ENCODE results near the gene AOPEP. TPM values are rescaled to one million over a fixed set of nuclear protein-coding genes. Genes with fewer than 3 reads are reported as not detected.

The AOPEP gene
- total RNA-seq, 4 donors from 2014 or later = 56.5 to 160 (median 103) TPM

DNA sequence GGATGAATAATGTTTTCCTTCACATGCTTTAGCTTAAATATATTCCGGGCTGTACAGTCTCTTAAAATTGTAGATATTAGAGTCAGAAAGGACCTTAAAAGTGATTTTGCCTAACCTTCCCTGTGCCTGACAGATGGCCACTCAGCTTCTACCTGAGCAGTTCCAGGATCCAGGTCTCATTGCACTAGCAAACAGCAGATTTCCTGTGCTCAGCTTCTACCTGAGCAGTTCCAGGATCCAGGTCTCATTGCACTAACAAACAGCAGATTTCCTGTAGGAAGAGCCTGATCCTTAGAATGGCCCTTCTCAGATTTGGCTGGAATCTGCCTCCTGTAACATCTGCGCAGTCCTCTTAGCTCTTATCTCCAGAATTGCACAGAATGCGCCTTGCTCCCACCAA is 219.8 kb downstream of the AOPEP start:
- DNase-seq (no peak), ATAC-seq (no peak)
- peaks cover 41 to 52% of the 10 kb centered on the region in 2 donors for H3K4me1 ChIP-seq
- peak overlapping the region; percentile 31 to 73 (median 64) for H3K27ac ChIP-seq
- in situ Hi-C loops (cut with MboI; ENCODE audit: low sequenced_read_pairs in 4 of 4) (no loop called here), intact Hi-C loops (cut with DNase I; ENCODE audit: low total_unique reads) (loop anchor here (5.0 kb wide), 1 partner anchor 219 kb away; the partner anchor contains the start of gene AOPEP)
- no peak overlapping the region for H3K4me3 ChIP-seq
- H3K9me3 ChIP-seq = no peaks in the 10 kb centered on the region
- no peaks in the 10 kb centered on the region for H3K36me3 ChIP-seq
- H3K27me3 ChIP-seq = no peaks in the 10 kb centered on the region
- no peak for TF ChIP-seq POLR2A (IDR thresholded peaks at IDR 0.05)
- TF ChIP-seq, protein P1, sequence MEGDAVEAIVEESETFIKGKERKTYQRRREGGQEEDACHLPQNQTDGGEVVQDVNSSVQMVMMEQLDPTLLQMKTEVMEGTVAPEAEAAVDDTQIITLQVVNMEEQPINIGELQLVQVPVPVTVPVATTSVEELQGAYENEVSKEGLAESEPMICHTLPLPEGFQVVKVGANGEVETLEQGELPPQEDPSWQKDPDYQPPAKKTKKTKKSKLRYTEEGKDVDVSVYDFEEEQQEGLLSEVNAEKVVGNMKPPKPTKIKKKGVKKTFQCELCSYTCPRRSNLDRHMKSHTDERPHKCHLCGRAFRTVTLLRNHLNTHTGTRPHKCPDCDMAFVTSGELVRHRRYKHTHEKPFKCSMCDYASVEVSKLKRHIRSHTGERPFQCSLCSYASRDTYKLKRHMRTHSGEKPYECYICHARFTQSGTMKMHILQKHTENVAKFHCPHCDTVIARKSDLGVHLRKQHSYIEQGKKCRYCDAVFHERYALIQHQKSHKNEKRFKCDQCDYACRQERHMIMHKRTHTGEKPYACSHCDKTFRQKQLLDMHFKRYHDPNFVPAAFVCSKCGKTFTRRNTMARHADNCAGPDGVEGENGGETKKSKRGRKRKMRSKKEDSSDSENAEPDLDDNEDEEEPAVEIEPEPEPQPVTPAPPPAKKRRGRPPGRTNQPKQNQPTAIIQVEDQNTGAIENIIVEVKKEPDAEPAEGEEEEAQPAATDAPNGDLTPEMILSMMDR (IDR thresholded peaks at IDR 0.05 in 4 of 5, conservative IDR thresholded peaks at IDR 0.05 in 1 of 5) = no peak

DNA sequence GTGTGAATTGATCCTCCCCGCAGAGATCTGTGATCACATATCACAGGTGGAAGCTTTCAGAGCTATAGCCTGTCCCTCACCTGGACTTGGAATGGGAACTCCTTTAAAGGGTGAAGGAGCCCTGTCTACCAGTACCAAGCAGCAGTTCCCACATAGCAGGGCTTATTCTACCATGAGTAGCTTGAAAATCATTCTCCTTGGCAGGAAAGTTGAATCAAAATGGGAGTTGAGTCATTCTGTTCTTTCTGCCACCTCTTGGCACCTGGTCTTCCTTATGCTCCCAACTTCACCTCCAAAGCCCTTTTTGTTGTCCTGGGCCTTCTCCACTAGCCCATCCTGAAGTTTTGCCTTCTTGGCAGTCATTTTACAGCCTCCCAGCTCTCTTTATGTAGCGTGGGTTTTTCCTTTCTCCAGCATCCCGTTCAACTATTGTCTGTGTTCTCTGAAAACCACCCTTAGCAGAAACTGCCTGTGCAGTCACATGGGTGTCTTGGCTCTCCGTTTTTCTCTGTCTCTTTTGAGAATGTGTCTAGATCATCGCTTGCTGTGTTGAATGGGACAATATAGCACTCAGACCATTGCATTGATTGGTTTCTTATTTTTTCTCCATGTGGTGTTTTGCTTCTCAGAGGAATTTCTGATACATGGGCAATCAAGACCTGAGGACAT is 222.2 kb downstream of the AOPEP start:
- Histone ChIP-seq H3K27ac (peak overlapping the region; percentile 37 to 74 (median 64)), H3K36me3 (no peaks in the 10 kb centered on the region), H3K4me1 (peaks cover 59 to 68% of the 10 kb centered on the region in 2 donors), H3K9me3 (no peaks in the 10 kb centered on the region), H3K4me3 (no peak overlapping the region), H3K27me3 (no peaks in the 10 kb centered on the region)
- ATAC-seq (peak; percentile 24 to 38), DNase-seq (no peak)
- in situ Hi-C loops (cut with MboI; ENCODE audit: low sequenced_read_pairs in 4 of 4) = no loop called here
- intact Hi-C loops (cut with DNase I; ENCODE audit: low total_unique reads) = loop anchor here (5.0 kb wide), 1 partner anchor 221 kb away; the partner anchor contains the start of gene AOPEP
- TF ChIP-seq POLR2A (IDR thresholded peaks at IDR 0.05) = no peak
- TF ChIP-seq, protein P1 (IDR thresholded peaks at IDR 0.05 in 4 of 5, conservative IDR thresholded peaks at IDR 0.05 in 1 of 5) = no peak

DNA sequence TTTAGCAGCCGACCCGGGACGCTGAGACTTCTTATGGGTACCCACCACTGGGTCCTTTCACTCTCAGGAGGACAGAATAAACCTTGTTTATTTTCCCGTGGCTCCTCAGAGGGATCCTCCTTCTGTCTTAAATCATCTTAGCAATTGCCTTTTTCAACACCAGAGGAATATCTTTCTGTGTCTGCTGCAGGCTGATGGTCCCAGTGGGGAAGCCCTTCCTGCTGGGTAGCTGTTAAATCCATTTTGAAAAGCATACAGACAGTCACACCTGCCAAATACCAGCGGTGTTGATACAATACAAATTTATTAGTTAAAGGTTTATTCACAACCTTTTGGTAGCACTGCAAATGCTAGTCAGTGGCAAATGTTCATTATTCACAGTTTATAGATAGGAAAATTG is 222.9 kb downstream of the AOPEP start:
- H3K36me3 ChIP-seq = no peaks in the 10 kb centered on the region
- in situ Hi-C loops (cut with MboI; ENCODE audit: low sequenced_read_pairs in 4 of 4) = no loop called here
- H3K4me3 ChIP-seq = no peak overlapping the region
- no peaks in the 10 kb centered on the region for H3K9me3 ChIP-seq
- ATAC-seq (no peak), DNase-seq (no peak)
- TF ChIP-seq, protein P1 (IDR thresholded peaks at IDR 0.05 in 4 of 5, conservative IDR thresholded peaks at IDR 0.05 in 1 of 5) = no peak
- TF ChIP-seq POLR2A (IDR thresholded peaks at IDR 0.05) = no peak
- intact Hi-C loops (cut with DNase I; ENCODE audit: low total_unique reads) = loop anchor here (5.0 kb wide), 1 partner anchor 222 kb away; the partner anchor contains the start of gene AOPEP
- no peaks in the 10 kb centered on the region for H3K27me3 ChIP-seq
- H3K4me1 ChIP-seq = peaks cover 59 to 68% of the 10 kb centered on the region in 2 donors
- H3K27ac ChIP-seq = peak overlapping the region in 3 of 4 donors; percentile 57 to 74 (median 71)

DNA sequence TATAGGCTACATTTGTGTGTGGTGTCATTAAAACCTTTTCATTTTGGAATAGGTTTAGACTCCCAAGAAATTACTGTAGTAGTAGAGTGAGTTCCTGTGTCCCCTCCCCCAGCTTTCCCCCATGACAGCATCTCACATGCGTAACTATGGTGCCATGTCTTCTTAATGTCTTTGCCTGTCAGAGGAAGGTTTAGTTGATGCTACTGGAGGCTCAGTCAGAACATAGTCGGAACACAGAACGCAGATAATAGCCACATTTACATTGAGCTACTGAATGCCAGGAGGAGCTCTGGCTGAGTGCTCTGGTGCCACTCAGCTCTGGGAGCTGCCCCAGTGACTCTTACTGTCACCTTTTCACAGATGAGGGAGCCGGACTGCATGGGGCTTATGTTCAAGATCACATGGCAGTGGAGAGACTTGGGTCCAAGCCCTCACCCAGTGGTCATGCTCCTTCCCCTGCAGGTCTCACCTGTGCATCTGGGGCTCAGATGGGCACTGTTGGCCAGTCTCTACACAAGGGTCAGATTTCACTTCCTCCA is 223.6 kb downstream of the AOPEP start:
- peak in 1 of 2 donors; percentile 34 for ATAC-seq
- H3K4me1 ChIP-seq = peaks cover 59 to 66% of the 10 kb centered on the region in 2 donors

More for the DNA sequence above, 223.6 kb downstream of the AOPEP start:
- H3K9me3 ChIP-seq = no peaks in the 10 kb centered on the region
- in situ Hi-C loops (cut with MboI; ENCODE audit: low sequenced_read_pairs in 4 of 4) = no loop called here
- peak in 1 of 2 donors; percentile 30 for DNase-seq
- peak overlapping the region; percentile 57 to 74 (median 70) for H3K27ac ChIP-seq
- intact Hi-C loops (cut with DNase I; ENCODE audit: low total_unique reads) = loop anchor here (5.0 kb wide), 1 partner anchor 52 kb away; no protein-coding TSS in a partner anchor
- H3K36me3 ChIP-seq = no peaks in the 10 kb centered on the region
- no peaks in the 10 kb centered on the region for H3K27me3 ChIP-seq
- H3K4me3 ChIP-seq = no peak overlapping the region
- no peak for TF ChIP-seq POLR2A (IDR thresholded peaks at IDR 0.05)
- TF ChIP-seq, protein P1 (IDR thresholded peaks at IDR 0.05 in 4 of 5, conservative IDR thresholded peaks at IDR 0.05 in 1 of 5) = no peak
